Liver (tissue), 9 donors: ENCODE measurements around the gene TSEN2. TPM values are rescaled to one million over a fixed set of nuclear protein-coding genes. Genes with fewer than 3 reads are reported as not detected.

Experiments
- DNase-seq: peaks from one replicate; pipeline ENCODE4 v3.0.0-alpha.2; 2017; ENCODE audit warnings: low spot score
- H3K27ac ChIP-seq, 2 donors: one replicate each; pipeline ENCODE4 v1.7.0; 2013; ENCODE audit warnings: inconsistent platforms in 2 of 2, low read length in 2 of 2, control low read depth in 1 of 2, low read depth in 1 of 2, mild to moderate bottlenecking in 1 of 2
- H3K27me3 ChIP-seq, 4 donors: one replicate each; pipeline versions ENCODE4 v1.6.1 to v1.7.0; 2013; ENCODE audit warnings: low read length in 3 of 4, inconsistent platforms in 1 of 4, mild to moderate bottlenecking in 1 of 4, moderate library complexity in 1 of 4; ENCODE audit not compliant: control insufficient read depth in 4 of 4, insufficient read depth in 4 of 4
- H3K36me3 ChIP-seq, 4 donors: one replicate each; pipeline versions ENCODE4 v1.6.1 to v1.7.0; 2013; ENCODE audit warnings: low read length in 3 of 4, mild to moderate bottlenecking in 3 of 4, low read depth in 1 of 4, moderate library complexity in 1 of 4; ENCODE audit not compliant: control insufficient read depth in 4 of 4, insufficient read depth in 3 of 4
- H3K4me1 ChIP-seq, 4 donors: one replicate each; pipeline versions ENCODE4 v1.6.1 to v1.7.0; 2013; ENCODE audit warnings: low read length in 3 of 4, mild to moderate bottlenecking in 3 of 4, moderate library complexity in 1 of 4; ENCODE audit not compliant: control insufficient read depth in 4 of 4, insufficient read depth in 4 of 4
- H3K4me3 ChIP-seq, 3 donors: one replicate each; pipeline versions ENCODE4 v1.6.1 to v1.7.0; 2013; ENCODE audit warnings: low read length in 3 of 3, control low read depth in 1 of 3, low read depth in 1 of 3, mild to moderate bottlenecking in 1 of 3
- H3K9ac ChIP-seq, 2 donors: one replicate each; pipeline ENCODE4 v1.7.0; 2013; ENCODE audit warnings: low read length in 2 of 2, mild to moderate bottlenecking in 2 of 2, moderate library complexity in 2 of 2, control low read depth in 1 of 2, low read depth in 1 of 2
- H3K9me3 ChIP-seq, 4 donors: one replicate each; pipeline versions ENCODE4 v1.6.1 to v1.7.0; 2013; ENCODE audit warnings: low read length in 3 of 4; ENCODE audit not compliant: control insufficient read depth in 4 of 4
- EGR1 ChIP-seq, 2 donors: IDR thresholded peaks; 2 replicates each; pipeline ENCODE4 v1.6.1; 2016 to 2018; ENCODE audit warnings: antibody characterized with exemption in 2 of 2, low read depth in 2 of 2
- FOXA1 ChIP-seq: IDR thresholded peaks from 2 replicates; pipeline ENCODE4 v1.6.1; 2016; ENCODE audit warnings: antibody characterized with exemption
- FOXA2 ChIP-seq: IDR thresholded peaks from 2 replicates; pipeline ENCODE4 v1.6.1; 2016; ENCODE audit warnings: antibody characterized with exemption
- GABPA ChIP-seq, 2 donors: IDR thresholded peaks in 1 of 2; conservative IDR thresholded peaks in 1 of 2; 2 replicates each; pipeline ENCODE4 v1.6.1; 2016; ENCODE audit warnings: antibody characterized with exemption in 2 of 2, mild to moderate bottlenecking in 1 of 2, moderate library complexity in 1 of 2
- HNF4A ChIP-seq, 2 donors: conservative IDR thresholded peaks; 2 replicates each; pipeline ENCODE4 v1.6.1; 2016; ENCODE audit warnings: antibody characterized with exemption in 2 of 2, mild to moderate bottlenecking in 2 of 2
- HNF4G ChIP-seq: IDR thresholded peaks from 2 replicates; pipeline ENCODE4 v1.6.1; 2016; ENCODE audit warnings: antibody characterized with exemption
- JUND ChIP-seq, 2 donors: IDR thresholded peaks; 2 replicates each; pipeline ENCODE4 v1.6.1; 2016; ENCODE audit warnings: antibody characterized with exemption in 2 of 2
- NR2F2 ChIP-seq: IDR thresholded peaks from 2 replicates; pipeline ENCODE4 v1.6.1; 2016; ENCODE audit warnings: antibody characterized with exemption
- RAD21 ChIP-seq, 2 donors: IDR thresholded peaks; 2 replicates each; pipeline ENCODE4 v1.6.1; 2016; ENCODE audit warnings: antibody characterized with exemption in 2 of 2, mild to moderate bottlenecking in 2 of 2
- RXRA ChIP-seq, 2 donors: IDR thresholded peaks; 2 replicates each; pipeline ENCODE4 v1.6.1; 2017 to 2018; ENCODE audit warnings: antibody characterized with exemption in 2 of 2, mild to moderate bottlenecking in 1 of 2
- SP1 ChIP-seq: IDR thresholded peaks from 2 replicates; pipeline ENCODE4 v1.6.1; 2018; ENCODE audit warnings: antibody characterized with exemption, mild to moderate bottlenecking
- TAF1 ChIP-seq: conservative IDR thresholded peaks from 2 replicates; pipeline ENCODE4 v1.6.1; 2016; ENCODE audit warnings: antibody characterized with exemption, mild to moderate bottlenecking
- YY1 ChIP-seq: IDR thresholded peaks from 2 replicates; pipeline ENCODE4 v1.6.1; 2016; ENCODE audit warnings: antibody characterized with exemption, mild to moderate bottlenecking
- WGBS: extraction: QIAGEN DNeasy Blood & Tissue Kit; methylation state at CpG from one replicate; pipeline ENCODE4 v1.1.7; 2013; 5-methylcytosine and 5-hydroxymethylcytosine counted together
- polyA plus RNA-seq, 2 donors: library from polyadenylated mRNA; stranded (reverse) in 1 of 2; unstranded in 1 of 2; fragments of 200-250 nt in 1 of 2; fragments of >200 nt in 1 of 2; fragmentation: Nextera tagmentation in 1 of 2; extraction: Ambion mirVana in 1 of 2; gene quantifications; one replicate each; pipeline versions ENCODE4 v1.2.1 to v1.2.3, GENCODE V29; 2013 to 2015
- total RNA-seq, 2 donors: library from RNA; depleted of rRNA; stranded (reverse); fragments of >200 nt; gene quantifications; one replicate each; pipeline ENCODE4 v1.2.3, GENCODE V29; 2014
- TF ChIP-seq, protein P1 (sequence below): IDR thresholded peaks from 2 replicates; pipeline ENCODE4 v1.6.1; 2016; ENCODE audit warnings: antibody characterized with exemption
- TF ChIP-seq, protein P2 (sequence below): IDR thresholded peaks from 2 replicates; pipeline ENCODE4 v1.6.1; 2016; ENCODE audit warnings: antibody characterized with exemption, mild to moderate bottlenecking
- TF ChIP-seq, protein P3 (sequence below): fragments of 150-350 bp; IDR thresholded peaks from 2 replicates; pipeline ENCODE4 v1.5.1; 2017; ENCODE audit warnings: improper control_type of control experiment, low read depth, low read length; ENCODE audit not compliant: missing input control
- TF ChIP-seq, protein P4 (sequence below): IDR thresholded peaks from 2 replicates; pipeline ENCODE4 v1.6.1; 2016; ENCODE audit warnings: antibody characterized with exemption
- TF ChIP-seq, protein P5 (sequence below): IDR thresholded peaks from 2 replicates; pipeline ENCODE4 v1.6.1; 2016; ENCODE audit warnings: antibody characterized with exemption
- donor health status: healthy.
- donor health status: healthy.
- donor health status: healthy.
- donor health status: healthy.
- donor health status: healthy.

TSEN2 gene
- total and polyA plus RNA-seq, 4 donors: 4.1 to 14.1 (median 6.9) TPM

DNA sequence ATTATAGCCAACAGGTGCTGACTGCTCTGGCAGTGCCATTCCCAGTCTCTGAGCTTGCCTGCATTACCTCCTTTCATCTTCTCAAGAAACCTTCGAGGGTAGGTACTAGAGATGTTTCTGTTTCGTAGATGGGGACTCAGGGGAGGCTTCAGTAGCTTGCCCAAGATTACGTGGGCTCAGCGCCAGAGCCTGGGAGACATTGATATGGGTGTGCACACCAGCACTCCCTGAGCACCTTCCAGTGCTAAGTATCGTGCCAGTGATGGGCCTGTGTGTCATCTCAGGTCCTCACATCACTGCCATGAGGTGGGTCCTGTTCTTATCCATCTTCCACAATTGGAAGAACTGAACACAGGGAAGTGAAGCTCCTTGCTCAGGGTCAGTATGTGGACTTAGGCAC is 15.2 kb downstream of the TSEN2 start:
- Histone ChIP-seq H3K4me1 (no peaks in the 10 kb centered on the region), H3K36me3 (peaks cover 5 to 44% (median 19%) of the 10 kb centered on the region in 4 donors), H3K27me3 (no peaks in the 10 kb centered on the region), H3K9ac (no peak overlapping the region), H3K27ac (no peak overlapping the region), H3K4me3 (no peak overlapping the region), H3K9me3 (no peaks in the 10 kb centered on the region)
- WGBS: 96% methylated on average over 5 of the region's 5 CpGs
- TF ChIP-seq, protein P1, sequence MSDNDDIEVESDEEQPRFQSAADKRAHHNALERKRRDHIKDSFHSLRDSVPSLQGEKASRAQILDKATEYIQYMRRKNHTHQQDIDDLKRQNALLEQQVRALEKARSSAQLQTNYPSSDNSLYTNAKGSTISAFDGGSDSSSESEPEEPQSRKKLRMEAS: no peak
- TF ChIP-seq JUND (IDR thresholded peaks at IDR 0.05): no peak
- TF ChIP-seq RAD21 (IDR thresholded peaks at IDR 0.05): no peak
- TF ChIP-seq GABPA (IDR thresholded peaks at IDR 0.05 in 1 of 2, conservative IDR thresholded peaks at IDR 0.05 in 1 of 2): no peak
- TF ChIP-seq YY1: no peak
- no peak for TF ChIP-seq FOXA2
- TF ChIP-seq, protein P2, sequence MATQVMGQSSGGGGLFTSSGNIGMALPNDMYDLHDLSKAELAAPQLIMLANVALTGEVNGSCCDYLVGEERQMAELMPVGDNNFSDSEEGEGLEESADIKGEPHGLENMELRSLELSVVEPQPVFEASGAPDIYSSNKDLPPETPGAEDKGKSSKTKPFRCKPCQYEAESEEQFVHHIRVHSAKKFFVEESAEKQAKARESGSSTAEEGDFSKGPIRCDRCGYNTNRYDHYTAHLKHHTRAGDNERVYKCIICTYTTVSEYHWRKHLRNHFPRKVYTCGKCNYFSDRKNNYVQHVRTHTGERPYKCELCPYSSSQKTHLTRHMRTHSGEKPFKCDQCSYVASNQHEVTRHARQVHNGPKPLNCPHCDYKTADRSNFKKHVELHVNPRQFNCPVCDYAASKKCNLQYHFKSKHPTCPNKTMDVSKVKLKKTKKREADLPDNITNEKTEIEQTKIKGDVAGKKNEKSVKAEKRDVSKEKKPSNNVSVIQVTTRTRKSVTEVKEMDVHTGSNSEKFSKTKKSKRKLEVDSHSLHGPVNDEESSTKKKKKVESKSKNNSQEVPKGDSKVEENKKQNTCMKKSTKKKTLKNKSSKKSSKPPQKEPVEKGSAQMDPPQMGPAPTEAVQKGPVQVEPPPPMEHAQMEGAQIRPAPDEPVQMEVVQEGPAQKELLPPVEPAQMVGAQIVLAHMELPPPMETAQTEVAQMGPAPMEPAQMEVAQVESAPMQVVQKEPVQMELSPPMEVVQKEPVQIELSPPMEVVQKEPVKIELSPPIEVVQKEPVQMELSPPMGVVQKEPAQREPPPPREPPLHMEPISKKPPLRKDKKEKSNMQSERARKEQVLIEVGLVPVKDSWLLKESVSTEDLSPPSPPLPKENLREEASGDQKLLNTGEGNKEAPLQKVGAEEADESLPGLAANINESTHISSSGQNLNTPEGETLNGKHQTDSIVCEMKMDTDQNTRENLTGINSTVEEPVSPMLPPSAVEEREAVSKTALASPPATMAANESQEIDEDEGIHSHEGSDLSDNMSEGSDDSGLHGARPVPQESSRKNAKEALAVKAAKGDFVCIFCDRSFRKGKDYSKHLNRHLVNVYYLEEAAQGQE: no peak
- no peak for TF ChIP-seq EGR1 (IDR thresholded peaks at IDR 0.05; ENCODE audit: low read depth in 2 of 2)
- TF ChIP-seq, protein P3, sequence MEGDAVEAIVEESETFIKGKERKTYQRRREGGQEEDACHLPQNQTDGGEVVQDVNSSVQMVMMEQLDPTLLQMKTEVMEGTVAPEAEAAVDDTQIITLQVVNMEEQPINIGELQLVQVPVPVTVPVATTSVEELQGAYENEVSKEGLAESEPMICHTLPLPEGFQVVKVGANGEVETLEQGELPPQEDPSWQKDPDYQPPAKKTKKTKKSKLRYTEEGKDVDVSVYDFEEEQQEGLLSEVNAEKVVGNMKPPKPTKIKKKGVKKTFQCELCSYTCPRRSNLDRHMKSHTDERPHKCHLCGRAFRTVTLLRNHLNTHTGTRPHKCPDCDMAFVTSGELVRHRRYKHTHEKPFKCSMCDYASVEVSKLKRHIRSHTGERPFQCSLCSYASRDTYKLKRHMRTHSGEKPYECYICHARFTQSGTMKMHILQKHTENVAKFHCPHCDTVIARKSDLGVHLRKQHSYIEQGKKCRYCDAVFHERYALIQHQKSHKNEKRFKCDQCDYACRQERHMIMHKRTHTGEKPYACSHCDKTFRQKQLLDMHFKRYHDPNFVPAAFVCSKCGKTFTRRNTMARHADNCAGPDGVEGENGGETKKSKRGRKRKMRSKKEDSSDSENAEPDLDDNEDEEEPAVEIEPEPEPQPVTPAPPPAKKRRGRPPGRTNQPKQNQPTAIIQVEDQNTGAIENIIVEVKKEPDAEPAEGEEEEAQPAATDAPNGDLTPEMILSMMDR: no peak
- no peak for TF ChIP-seq HNF4G
- no peak for TF ChIP-seq FOXA1
- TF ChIP-seq HNF4A (conservative IDR thresholded peaks at IDR 0.05): no peak
- TF ChIP-seq, protein P4, sequence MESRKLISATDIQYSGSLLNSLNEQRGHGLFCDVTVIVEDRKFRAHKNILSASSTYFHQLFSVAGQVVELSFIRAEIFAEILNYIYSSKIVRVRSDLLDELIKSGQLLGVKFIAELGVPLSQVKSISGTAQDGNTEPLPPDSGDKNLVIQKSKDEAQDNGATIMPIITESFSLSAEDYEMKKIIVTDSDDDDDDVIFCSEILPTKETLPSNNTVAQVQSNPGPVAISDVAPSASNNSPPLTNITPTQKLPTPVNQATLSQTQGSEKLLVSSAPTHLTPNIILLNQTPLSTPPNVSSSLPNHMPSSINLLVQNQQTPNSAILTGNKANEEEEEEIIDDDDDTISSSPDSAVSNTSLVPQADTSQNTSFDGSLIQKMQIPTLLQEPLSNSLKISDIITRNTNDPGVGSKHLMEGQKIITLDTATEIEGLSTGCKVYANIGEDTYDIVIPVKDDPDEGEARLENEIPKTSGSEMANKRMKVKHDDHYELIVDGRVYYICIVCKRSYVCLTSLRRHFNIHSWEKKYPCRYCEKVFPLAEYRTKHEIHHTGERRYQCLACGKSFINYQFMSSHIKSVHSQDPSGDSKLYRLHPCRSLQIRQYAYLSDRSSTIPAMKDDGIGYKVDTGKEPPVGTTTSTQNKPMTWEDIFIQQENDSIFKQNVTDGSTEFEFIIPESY: no peak
- TF ChIP-seq TAF1: no peak
- no peak for TF ChIP-seq SP1
- no peak for TF ChIP-seq NR2F2
- no peak for TF ChIP-seq RXRA (IDR thresholded peaks at IDR 0.05)
- TF ChIP-seq, protein P5, sequence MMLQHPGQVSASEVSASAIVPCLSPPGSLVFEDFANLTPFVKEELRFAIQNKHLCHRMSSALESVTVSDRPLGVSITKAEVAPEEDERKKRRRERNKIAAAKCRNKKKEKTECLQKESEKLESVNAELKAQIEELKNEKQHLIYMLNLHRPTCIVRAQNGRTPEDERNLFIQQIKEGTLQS: no peak
- DNase-seq: no peak
